ENCODE data around the gene IER2.
"Not testable (repeated sequence)": the region's sequence is repeated elsewhere in the genome, so short reads cannot be mapped to it uniquely, and the experiment has no call there.

The IER2 gene

GRCh38 chr19:13198634-13199033, 48.4 kb downstream of the IER2 start:
- no peak for DNase-seq

GRCh38 chr19:13202112-13202511, 51.9 kb downstream of the IER2 start:
- DNase-seq, result not testable (repeated sequence)

All from right kidney (tissue), 1 donor.